HepG2 (cell line): ENCODE measurements around the gene KIF6. TPM values are rescaled to one million over a fixed set of nuclear protein-coding genes. Genes with fewer than 3 reads are reported as not detected.

ENCODE experiments used
- ATAC-seq: fragments of 200-7000 bp; cut with Tn5 transposase; 3 replicates; pipeline ENCODE4 v1.9.1; 2020; ENCODE audit warnings: mild to moderate bottlenecking, moderate library complexity
- BruUV-seq: library from RNA; stranded (reverse); fragments of 400-500 nt; replicated peaks from 2 replicates; lab custom pipeline; 2021; lab: Mats Ljungman, UMichigan
- CTCF ChIA-PET: fragments of 300-600 bp; formaldehyde crosslinking; extraction: SDS; loops from one replicate; lab custom pipeline; 2021; ENCODE audit warnings: low total read pairs, inconsistent platforms, low intra/inter-chr PET ratio; lab: Yijun Ruan, JAX
- POLR2A ChIA-PET: fragments of 350-600 bp; sonication (Branson Sonifier 250); formaldehyde crosslinking; loops from one replicate; lab custom pipeline; 2020; ENCODE audit warnings: antibody characterized with exemption, inconsistent platforms; lab: Yijun Ruan, JAX
- DNase-seq: peaks from one replicate; pipeline ENCODE4 v3.0.0-alpha.2; 2015; ENCODE audit warnings: low spot score
- FAIRE-seq: peaks from 3 replicates; lab custom pipeline; 2011; peaks lifted over from hg19 to GRCh38; lab: Jason Lieb, UNC
- H2AFZ ChIP-seq: one replicate; pipeline ENCODE4 v1.6.1; 2011; ENCODE audit warnings: low read length, inconsistent platforms
- H3K27ac ChIP-seq: fragments of 300-600 bp; 3 replicates; pipeline ENCODE4 v1.8.0; 2011; ENCODE audit warnings: mixed run types, mild to moderate bottlenecking, mixed read lengths, low read length, inconsistent platforms; ENCODE audit not compliant: insufficient read depth; ENCODE audit errors: extremely low read length
- H3K27me3 ChIP-seq, 2 experiments: fragments of 200-600 bp in 1 of 2; 2 replicates in 1 of 2; 3 replicates in 1 of 2; pipeline versions ENCODE4 v1.6.0 to v1.8.0; 2011; ENCODE audit warnings: low read length in 2 of 2, mild to moderate bottlenecking in 2 of 2, moderate library complexity in 2 of 2, inconsistent platforms in 1 of 2; ENCODE audit not compliant: insufficient read depth in 2 of 2, control insufficient read depth in 1 of 2
- H3K36me3 ChIP-seq, 2 experiments: fragments of 200-600 bp in 1 of 2; replicated peaks in 1 of 2; 2 replicates in 1 of 2; 3 replicates in 1 of 2; pipeline versions ENCODE4 v1.5.1 to v1.8.0; 2011; ENCODE audit warnings: low read length in 2 of 2, inconsistent platforms in 1 of 2; ENCODE audit not compliant: insufficient read depth in 2 of 2, control insufficient read depth in 1 of 2
- H3K4me1 ChIP-seq: 2 replicates; pipeline ENCODE4 v1.5.1; 2012; ENCODE audit warnings: low read length, inconsistent platforms; ENCODE audit not compliant: insufficient read depth
- H3K4me2 ChIP-seq: 2 replicates; pipeline ENCODE4 v1.6.0; 2011; ENCODE audit warnings: low read depth, low read length, inconsistent platforms
- H3K4me3 ChIP-seq, 3 experiments: fragments of 200-600 bp in 1 of 3; sonication (generic), shearing (Covaris generic) in 1 of 3; replicated peaks in 1 of 3; 2 replicates each; pipeline ENCODE4 v1.5.1; 2011 to 2016; ENCODE audit warnings: low read length in 3 of 3, inconsistent platforms in 2 of 3, low read depth in 2 of 3, mild to moderate bottlenecking in 2 of 3, control low read depth in 1 of 3, mixed read lengths in 1 of 3; ENCODE audit not compliant: insufficient read depth in 1 of 3
- H3K79me2 ChIP-seq: one replicate; pipeline ENCODE4 v1.6.1; 2011; ENCODE audit warnings: low read length, inconsistent platforms; ENCODE audit not compliant: insufficient read depth
- H3K9ac ChIP-seq: 2 replicates; pipeline ENCODE4 v1.6.0; 2011; ENCODE audit warnings: mild to moderate bottlenecking, low read depth, low read length, inconsistent platforms; ENCODE audit not compliant: insufficient read depth
- H3K9me3 ChIP-seq: 2 replicates; pipeline ENCODE4 v1.5.1; 2012; ENCODE audit warnings: mild to moderate bottlenecking, low read length
- H4K20me1 ChIP-seq: 2 replicates; pipeline ENCODE4 v1.6.0; 2011; ENCODE audit warnings: inconsistent platforms, mild to moderate bottlenecking, low read length, moderate library complexity; ENCODE audit not compliant: insufficient read depth
- CBX1 ChIP-seq: IDR thresholded peaks from one replicate; pipeline ENCODE4 v1.6.1; 2016; ENCODE audit warnings: antibody characterized with exemption, low read depth
- FOXM1 ChIP-seq: sonication (generic); formaldehyde crosslinking; IDR thresholded peaks from 2 replicates; pipeline ENCODE4 v1.5.0; 2020; ENCODE audit warnings: missing genetic modification reagents
- GPN1 ChIP-seq: sonication (generic); formaldehyde crosslinking; IDR thresholded peaks from 2 replicates; pipeline ENCODE4 v1.5.1; 2020; ENCODE audit warnings: missing genetic modification reagents, borderline replicate concordance
- HOXA7 ChIP-seq: sonication (generic); formaldehyde crosslinking; IDR thresholded peaks from 2 replicates; pipeline ENCODE4 v1.8.1; 2022; ENCODE audit warnings: mild to moderate bottlenecking, missing genetic modification reagents, moderate library complexity
- KAT2B ChIP-seq: fragments of 150-350 bp; IDR thresholded peaks from 2 replicates; pipeline ENCODE4 v1.6.1; 2014; ENCODE audit warnings: low read depth, low read length, borderline replicate concordance
- KAT8 ChIP-seq: IDR thresholded peaks from 2 replicates; pipeline ENCODE4 v1.6.1; 2016; ENCODE audit warnings: missing genetic modification reagents, missing compliant biosample characterization
- MAFF ChIP-seq: IDR thresholded peaks from 2 replicates; pipeline ENCODE4 v1.6.1; 2011; ENCODE audit warnings: low read depth, low read length, improper control_type of control experiment
- MAFK ChIP-seq, 2 experiments: IDR thresholded peaks in 1 of 2; conservative IDR thresholded peaks in 1 of 2; 2 replicates each; pipeline ENCODE4 v1.6.1; 2011; ENCODE audit warnings: improper control_type of control experiment in 2 of 2, low read length in 2 of 2
- NBN ChIP-seq: fragments of 450-650 bp; conservative IDR thresholded peaks from 2 replicates; pipeline ENCODE4 v1.6.1; 2017
- NCOA1 ChIP-seq: sonication (generic); formaldehyde crosslinking; IDR thresholded peaks from 2 replicates; pipeline ENCODE4 v1.9.0; 2021; ENCODE audit warnings: missing genetic modification reagents
- NONO ChIP-seq, 2 experiments: fragments of 450-650 bp in 1 of 2; sonication (generic) in 1 of 2; formaldehyde crosslinking in 1 of 2; IDR thresholded peaks in 1 of 2; conservative IDR thresholded peaks in 1 of 2; 2 replicates each; pipeline versions ENCODE4 v1.6.1 to v1.8.0; 2017 to 2022; ENCODE audit warnings: mild to moderate bottlenecking in 1 of 2, missing genetic modification reagents in 1 of 2, moderate library complexity in 1 of 2
- SALL2 ChIP-seq: sonication (generic); formaldehyde crosslinking; IDR thresholded peaks from 2 replicates; pipeline ENCODE4 v1.8.1; 2023; ENCODE audit warnings: mild to moderate bottlenecking, missing genetic modification reagents, inconsistent platforms
- SOX5 ChIP-seq: IDR thresholded peaks from 2 replicates; pipeline ENCODE4 v1.6.1; 2016; ENCODE audit warnings: borderline replicate concordance
- SRSF1 ChIP-seq: fragments of 200-400 bp; formaldehyde crosslinking; optimal IDR thresholded peaks from 2 replicates; pipeline ENCODE3; 2017; ENCODE audit warnings: mild to moderate bottlenecking, low read depth, low read length, moderate library complexity
- ZBTB20 ChIP-seq: sonication (generic); formaldehyde crosslinking; IDR thresholded peaks from 2 replicates; pipeline ENCODE4 v1.8.1; 2023; ENCODE audit warnings: missing genetic modification reagents, low read depth, mild to moderate bottlenecking, borderline replicate concordance
- ZNF362 ChIP-seq: sonication (generic); formaldehyde crosslinking; IDR thresholded peaks from 2 replicates; pipeline ENCODE4 v1.4.0; 2020; ENCODE audit warnings: missing genetic modification reagents, mild to moderate bottlenecking, borderline replicate concordance
- ZNF615 ChIP-seq: sonication (generic); formaldehyde crosslinking; IDR thresholded peaks from 2 replicates; pipeline ENCODE4 v1.5.0; 2020; ENCODE audit warnings: mild to moderate bottlenecking, missing genetic modification reagents, borderline replicate concordance
- ZNF777 ChIP-seq: sonication (generic); formaldehyde crosslinking; IDR thresholded peaks from 2 replicates; pipeline ENCODE4 v1.4.0; 2020; ENCODE audit warnings: missing genetic modification reagents
- WGBS: methylation state at CpG from one replicate; pipeline ENCODE4 v1.1.6; 2017; ENCODE audit warnings: low lambda C conversion rate; 5-methylcytosine and 5-hydroxymethylcytosine counted together
- in situ Hi-C: cut with HindIII; loops from 2 replicates; pipeline ENCODE4 v1.10.0; 2017; ENCODE audit warnings: low pct_unique_long_range_greater_than_20kb; ENCODE audit not compliant: extremely low pct_ligation_motif_present
- intact Hi-C: fragments of 100-400 bp; cut with micrococcal nuclease; formaldehyde crosslinking; loops from one replicate; pipeline ENCODE4 v1.10.0; 2022; ENCODE audit not compliant: unreplicated experiment
- polyA plus RNA-seq, 8 experiments: library from polyadenylated mRNA; depleted of rRNA in 3 of 8; stranded (reverse) in 7 of 8; unstranded in 1 of 8; fragments of >200 nt; fragmentation: Illumina TruSeq in 4 of 8; extraction: Trizol in 4 of 8; gene quantifications; 2 replicates each; pipeline versions ENCODE4 v1.2.1 to v1.2.3, GENCODE V29; 2011 to 2016; ENCODE audit warnings: low read depth in 4 of 8, missing spikeins in 1 of 8, mixed read lengths in 1 of 8; ENCODE audit not compliant: insufficient read depth in 1 of 8
- total RNA-seq, 5 experiments: library from RNA; depleted of rRNA; stranded (reverse); fragments of >200 nt; fragmentation: Illumina TruSeq; extraction: Trizol; gene quantifications; 2 replicates each; pipeline ENCODE4 v1.2.3, GENCODE V29; 2016; ENCODE audit warnings: low read depth in 1 of 5

The KIF6 gene
- total and polyA plus RNA-seq, 2 of the 13 experiments (the other 11 are each of a cell fraction or from before 2014, with no cell fraction given): 0.04 to 0.27 TPM

- no peak overlapping the region for H3K9ac ChIP-seq
- H2AFZ ChIP-seq: no peak overlapping the region
- BruUV-seq: no TSS peak
- no peaks in the 10 kb centered on the region for H3K9me3 ChIP-seq
- H3K27me3 ChIP-seq: no peaks in the 10 kb centered on the region
- 87% methylated on average over 1 of the region's 1 CpG for WGBS
- no peaks in the 10 kb centered on the region for H3K79me2 ChIP-seq
- DNase-seq: no peak
- no peak for FAIRE-seq
- no peaks in the 10 kb centered on the region for H3K36me3 ChIP-seq
- no peak overlapping the region for H3K4me2 ChIP-seq
- no peak for TF ChIP-seq HOXA7 (CRISPR knock-in tag)
- TF ChIP-seq MAFF: peak; percentile 90
- TF ChIP-seq MAFK (conservative IDR thresholded peaks at IDR 0.05 in 1 of 2, IDR thresholded peaks at IDR 0.05 in 1 of 2; ENCODE audit: low read length in 2 of 2): peak; percentile 88 to 97
- ChIA-PET CTCF (no interaction called here), POLR2A (no interaction called here)
- no peaks in the 10 kb centered on the region for H4K20me1 ChIP-seq
- H3K27ac ChIP-seq: no peak overlapping the region
- no peak for ATAC-seq
- in situ Hi-C loops (no loop called here), intact Hi-C loops (no loop called here)
- H3K4me3 ChIP-seq: no peak overlapping the region
- H3K4me1 ChIP-seq: no peaks in the 10 kb centered on the region
Measured at GRCh38 chr6:39638126-39638822, 86.9 kb downstream of the KIF6 start.

- no peak for DNase-seq
- Histone ChIP-seq H3K79me2 (no peaks in the 10 kb centered on the region), H3K27ac (no peak overlapping the region), H3K4me1 (no peaks in the 10 kb centered on the region), H3K4me3 (no peak overlapping the region), H3K9ac (no peak overlapping the region), H3K36me3 (no peaks in the 10 kb centered on the region), H4K20me1 (no peaks in the 10 kb centered on the region), H3K27me3 (no peaks in the 10 kb centered on the region), H2AFZ (no peak overlapping the region), H3K4me2 (no peak overlapping the region), H3K9me3 (no peaks in the 10 kb centered on the region)
- 48% methylated on average over 3 of the region's 3 CpGs for WGBS
- no peak for FAIRE-seq
- POLR2A ChIA-PET: no interaction called here
- CTCF ChIA-PET: no interaction called here
- ATAC-seq: no peak
- in situ Hi-C loops: no loop called here
- no TSS peak for BruUV-seq
- intact Hi-C loops: no loop called here
- TF ChIP-seq NCOA1 (CRISPR knock-in tag) (no peak), ZBTB20 (CRISPR knock-in tag) (no peak), ZNF777 (no peak), ZNF615 (CRISPR knock-in tag) (no peak), SALL2 (no peak), SOX5 (no peak), NONO (IDR thresholded peaks at IDR 0.05) (no peak), NONO (CRISPR knock-in tag; conservative IDR thresholded peaks at IDR 0.05) (no peak), GPN1 (CRISPR knock-in tag) (no peak), ZNF362 (no peak), FOXM1 (no peak), SRSF1 (no peak), CBX1 (no peak), NBN (no peak), KAT8 (CRISPR knock-in tag) (no peak), KAT2B (no peak)
Measured at GRCh38 chr6:39634646-39635341, 90.4 kb downstream of the KIF6 start.
